ENCODE results near the gene MTR. TPM values are rescaled to one million over a fixed set of nuclear protein-coding genes. Genes with fewer than 3 reads are reported as not detected.

Gene MTR
- total RNA-seq (2011; cell fraction: chromatin; rRNA removed; ENCODE audit: low replicate concordance) = 48.7 and 126 TPM in 2 replicates
- 13.0 and 19.2 TPM in 2 replicates for total RNA-seq (2011; cell fraction: nucleolus; rRNA removed)
- total RNA-seq (2011; cell fraction: nucleoplasm; rRNA removed) = 33.1 and 37.2 TPM in 2 replicates
- total RNA-seq (2014; rRNA removed) (20.3 and 21.2 TPM in 2 replicates), total RNA-seq (2014; rRNA removed; fragmentation: Illumina TruSeq; extraction: Trizol) (31.5 and 38.4 TPM in 2 replicates), total RNA-seq (2015; rRNA removed; fragmentation: Illumina TruSeq; extraction: Trizol) (28.4 and 31.1 TPM in 2 replicates), total RNA-seq (2021) (38.0 and 44.3 TPM in 2 replicates), polyA plus RNA-seq (2011; rRNA removed) (25.4 and 28.7 TPM in 2 replicates), polyA plus RNA-seq (2014; fragmentation: Illumina TruSeq; extraction: Trizol) (14.2 and 16.1 TPM in 2 replicates), polyA plus RNA-seq (2014; fragmentation: Nextera tagmentation; extraction: Ambion mirVana) (1 to 10 TPM; 3.4 to 5.1 TPM), polyA plus RNA-seq (2014; rRNA removed) (16.9 and 17.6 TPM in 2 replicates), polyA minus RNA-seq (2011; rRNA and poly(A)+ RNA removed) (93.6 and 102 TPM in 2 replicates), Bru-seq, nascent RNA (percentile 89 among the genes with signal in this experiment), BruChase-seq, experiment 1, labeled RNA remaining after a 2-hour chase (percentile 89 among the genes with signal in this experiment), BruChase-seq, experiment 2, labeled RNA remaining after a 6-hour chase (percentile 88 among the genes with signal in this experiment)
- 7.9 and 13.2 TPM in 2 replicates for polyA plus RNA-seq (2011; cell fraction: cytosol; rRNA removed)
- polyA plus RNA-seq (2011; cell fraction: nucleus; rRNA removed) = 27.0 and 38.9 TPM in 2 replicates
- 9.6 and 11.5 TPM in 2 replicates for polyA plus RNA-seq (2012)
- 30.9 and 34.7 TPM in 2 replicates for polyA minus RNA-seq (2011; cell fraction: cytosol; rRNA and poly(A)+ RNA removed)
- 18.4 and 43.9 TPM in 2 replicates for polyA minus RNA-seq (2011; cell fraction: nucleus; rRNA and poly(A)+ RNA removed)
- long read RNA-seq, experiment 1, full-length matches to known transcripts = 9 of 74 reads
- long read RNA-seq, experiment 1, partial matches to known transcripts = 29 of 74 reads
- long read RNA-seq, experiment 1, other reads (novel, unspliced or antisense) = 36 of 74 reads
- long read RNA-seq, experiment 2, full-length matches to known transcripts = 1 of 20 reads
- long read RNA-seq, experiment 2, partial matches to known transcripts = 1 of 20 reads
- long read RNA-seq, experiment 2, other reads (novel, unspliced or antisense) = 18 of 20 reads
- long read RNA-seq, experiment 3, partial matches to known transcripts = 9 of 11 reads
- long read RNA-seq, experiment 3, other reads (novel, unspliced or antisense) = 2 of 11 reads

DNA sequence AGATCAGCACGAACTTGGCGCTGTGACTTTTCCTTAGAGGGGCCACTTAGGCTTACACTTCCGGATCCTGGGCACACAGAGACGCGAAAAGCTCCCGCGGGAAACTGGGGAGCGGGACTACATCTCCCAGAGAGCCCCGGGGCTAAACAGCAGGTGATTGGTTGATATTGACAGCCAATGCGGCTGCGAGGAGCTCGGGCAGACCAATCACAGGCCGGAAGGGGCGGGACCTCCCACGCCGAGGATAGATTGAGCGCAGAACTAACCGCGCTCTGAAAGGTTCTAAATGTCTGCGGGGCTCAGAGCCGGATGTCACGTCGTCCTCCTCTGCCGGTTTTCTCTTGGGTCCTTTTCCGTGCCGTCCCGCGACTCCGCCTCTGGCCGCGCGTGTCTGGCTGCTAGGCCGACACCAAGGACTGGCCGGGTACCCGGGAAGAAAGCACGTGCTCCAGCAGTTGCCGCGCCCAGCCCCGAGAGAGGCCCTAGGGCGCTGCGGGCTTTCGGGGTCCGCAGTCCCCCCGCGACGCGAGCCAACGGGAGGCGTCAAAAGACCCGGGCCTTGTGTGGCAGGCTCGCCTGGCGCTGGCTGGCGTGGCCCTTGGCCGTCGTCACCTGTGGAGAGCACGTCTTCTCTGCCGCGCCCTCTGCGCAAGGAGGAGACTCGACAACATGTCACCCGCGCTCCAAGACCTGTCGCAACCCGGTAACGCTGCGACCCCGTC, at the start of gene MTR:
Gene MTR (plus strand): TSS at position 258 of the 722 bp plus-strand sequence. CDS start 412 bp downstream, at position 670.
- FAIRE-seq (peak; percentile 99), ATAC-seq (peak; percentile 99), DNase-seq (ENCODE audit: extremely low read depth in 1 of 4, low spot score in 3 of 4) (peak; percentile 99 to 100 (median 100))
- intact Hi-C loops (cut with micrococcal nuclease) (loop anchor here (5.0 kb wide), 1 partner anchor 193 kb away; the partner anchor contains the start of gene HEATR1), in situ Hi-C loops (cut with MboI) (no loop called here)
- Histone ChIP-seq H3K36me3 (ENCODE audit: control insufficient read depth, insufficient read depth, low read length) (peaks cover 11% of the 10 kb centered on the region; the same call in 1 of the 3 replicates), H3K79me2 (ENCODE audit: control insufficient read depth, insufficient read depth, low read length) (peaks cover 49% of the 10 kb centered on the region), H3K9me1 (ENCODE audit: control insufficient read depth, insufficient read depth, low read length) (no peaks in the 10 kb centered on the region), H3K27ac (ENCODE audit: extremely low read depth, low read depth, low read length) (peak within 1 kb of the TSS; percentile 79), H3K9ac (ENCODE audit: insufficient read depth in 1 of 2, low read depth in 2 of 2, low read length in 2 of 2) (peak within 1 kb of the TSS; percentile 94 to 98), H2AFZ (ENCODE audit: low read depth, low read length) (peak within 1 kb of the TSS; percentile 94), H4K20me1 (replicated peaks; ENCODE audit: control insufficient read depth, insufficient read depth, low read length) (no peaks in the 10 kb centered on the region), H3K9me3 (replicated peaks; ENCODE audit: control insufficient read depth, insufficient read depth, low read depth, low read length) (peaks cover 4% of the 10 kb centered on the region; the same call in 1 of the 2 replicates), H3K4me3 (peak within 1 kb of the TSS; percentile 58), H3K4me1 (replicated peaks in 1 of 2; ENCODE audit: control insufficient read depth in 2 of 2, insufficient read depth in 2 of 2, low read length in 2 of 2) (peaks cover 10 to 13% of the 10 kb centered on the region in 2 experiments; a peak in 4 of 5 replicates), H3K27me3 (ENCODE audit: control insufficient read depth in 2 of 2, insufficient read depth in 2 of 2, low read length in 2 of 2) (peaks cover 0 to 2% of the 10 kb centered on the region in 2 experiments; a peak in 2 of 5 replicates), H3K4me2 (ENCODE audit: insufficient read depth, low read length) (peak within 1 kb of the TSS; percentile 94)
- TSS peak; percentile 55 for BruUV-seq (replicated peaks)
- CTCF ChIA-PET (ENCODE audit: low intra/inter-chr PET ratio) = no interaction called here
- WGBS (ENCODE audit: insufficient coverage, low coverage, missing lambda C conversion rate) = 2% methylated on average over 67 of the region's 67 CpGs
- POLR2A ChIA-PET = interaction anchor here (0.6 to 1.7 kb wide), 15 partner anchors 9 to 400 kb away, joined by 3 to 13 read pairs (median 4); partner anchors contain the start of gene HEATR1
- TF ChIP-seq MTF1 (CRISPR knock-in tag; IDR thresholded peaks at IDR 0.05; ENCODE audit: borderline replicate concordance) (no peak), ZNF830 (CRISPR knock-in tag; IDR thresholded peaks at IDR 0.05) (no peak), ZC3H8 (IDR thresholded peaks at IDR 0.05) (no peak), SREBF1 (IDR thresholded peaks at IDR 0.05; ENCODE audit: borderline replicate concordance, low read depth, low read length) (no peak), FOXK1 (CRISPR knock-in tag; IDR thresholded peaks at IDR 0.05; ENCODE audit: borderline replicate concordance) (peak; percentile 59; the same call in 1 of the 2 replicates), ZNF79 (CRISPR knock-in tag; IDR thresholded peaks at IDR 0.05; ENCODE audit: low read depth) (peak; percentile 51; the same call in 1 of the 2 replicates), IRF2 (CRISPR knock-in tag; IDR thresholded peaks at IDR 0.05) (no peak)
- TF ChIP-seq, protein P1, sequence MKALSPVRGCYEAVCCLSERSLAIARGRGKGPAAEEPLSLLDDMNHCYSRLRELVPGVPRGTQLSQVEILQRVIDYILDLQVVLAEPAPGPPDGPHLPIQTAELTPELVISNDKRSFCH (CRISPR knock-in tag; IDR thresholded peaks at IDR 0.05) = no peak
- TF ChIP-seq, protein P1 (tag; IDR thresholded peaks at IDR 0.05) = peak; percentile 83
- TF ChIP-seq, protein P2, sequence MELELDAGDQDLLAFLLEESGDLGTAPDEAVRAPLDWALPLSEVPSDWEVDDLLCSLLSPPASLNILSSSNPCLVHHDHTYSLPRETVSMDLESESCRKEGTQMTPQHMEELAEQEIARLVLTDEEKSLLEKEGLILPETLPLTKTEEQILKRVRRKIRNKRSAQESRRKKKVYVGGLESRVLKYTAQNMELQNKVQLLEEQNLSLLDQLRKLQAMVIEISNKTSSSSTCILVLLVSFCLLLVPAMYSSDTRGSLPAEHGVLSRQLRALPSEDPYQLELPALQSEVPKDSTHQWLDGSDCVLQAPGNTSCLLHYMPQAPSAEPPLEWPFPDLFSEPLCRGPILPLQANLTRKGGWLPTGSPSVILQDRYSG (tag; conservative IDR thresholded peaks at IDR 0.05; ENCODE audit: low read depth) = no peak
- TF ChIP-seq, protein P3, sequence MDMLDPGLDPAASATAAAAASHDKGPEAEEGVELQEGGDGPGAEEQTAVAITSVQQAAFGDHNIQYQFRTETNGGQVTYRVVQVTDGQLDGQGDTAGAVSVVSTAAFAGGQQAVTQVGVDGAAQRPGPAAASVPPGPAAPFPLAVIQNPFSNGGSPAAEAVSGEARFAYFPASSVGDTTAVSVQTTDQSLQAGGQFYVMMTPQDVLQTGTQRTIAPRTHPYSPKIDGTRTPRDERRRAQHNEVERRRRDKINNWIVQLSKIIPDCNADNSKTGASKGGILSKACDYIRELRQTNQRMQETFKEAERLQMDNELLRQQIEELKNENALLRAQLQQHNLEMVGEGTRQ (CRISPR knock-in tag; IDR thresholded peaks at IDR 0.05) = peak; percentile 32; the same call in 1 of the 2 replicates
- TF ChIP-seq, protein P4, sequence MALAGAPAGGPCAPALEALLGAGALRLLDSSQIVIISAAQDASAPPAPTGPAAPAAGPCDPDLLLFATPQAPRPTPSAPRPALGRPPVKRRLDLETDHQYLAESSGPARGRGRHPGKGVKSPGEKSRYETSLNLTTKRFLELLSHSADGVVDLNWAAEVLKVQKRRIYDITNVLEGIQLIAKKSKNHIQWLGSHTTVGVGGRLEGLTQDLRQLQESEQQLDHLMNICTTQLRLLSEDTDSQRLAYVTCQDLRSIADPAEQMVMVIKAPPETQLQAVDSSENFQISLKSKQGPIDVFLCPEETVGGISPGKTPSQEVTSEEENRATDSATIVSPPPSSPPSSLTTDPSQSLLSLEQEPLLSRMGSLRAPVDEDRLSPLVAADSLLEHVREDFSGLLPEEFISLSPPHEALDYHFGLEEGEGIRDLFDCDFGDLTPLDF (CRISPR knock-in tag; IDR thresholded peaks at IDR 0.05) = peak; percentile 74; the same call in 1 of the 2 replicates

All from K562 (cell line).